ENCODE results near the gene AVEN. TPM values are rescaled to one million over a fixed set of nuclear protein-coding genes. Genes with fewer than 3 reads are reported as not detected.

The AVEN gene
- total RNA-seq, 1 donor, result 34.7 TPM

DNA sequence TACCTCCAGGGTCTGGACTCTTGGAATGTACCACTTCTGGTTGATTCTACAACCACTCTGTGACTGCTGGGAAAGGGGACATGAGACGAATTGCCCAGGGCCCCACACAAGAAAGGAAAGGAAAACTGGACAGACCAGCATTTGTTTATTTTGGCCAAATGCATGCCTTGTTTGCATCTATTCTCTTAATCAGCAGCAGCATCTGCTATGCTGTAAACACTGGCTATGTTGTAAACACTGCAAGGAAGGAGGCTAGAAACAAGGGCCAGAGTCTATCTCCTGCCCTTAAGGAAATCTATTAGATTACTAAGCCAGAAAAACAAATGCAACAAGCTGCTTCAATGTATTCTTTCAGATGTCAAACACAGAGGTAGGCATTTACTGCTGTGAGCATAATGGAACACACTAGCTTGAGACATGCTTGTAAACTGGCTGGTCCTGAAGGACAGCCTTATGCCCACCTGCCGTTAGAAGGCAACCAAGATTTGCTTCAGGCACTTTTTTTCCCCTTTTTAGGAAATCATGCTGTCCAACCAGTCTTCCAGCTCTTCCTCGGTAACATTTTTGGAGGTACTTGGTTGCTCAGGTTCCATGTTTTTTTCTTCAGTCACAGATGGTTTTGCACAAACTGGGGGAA, 172.8 kb downstream of the AVEN start:
- H3K36me3 ChIP-seq (ENCODE audit: insufficient read depth, low read length), result peaks cover 5% of the 10 kb centered on the region
- no peaks in the 10 kb centered on the region for H4K20me1 ChIP-seq (ENCODE audit: insufficient read depth, low read length)
- H3K79me2 ChIP-seq (ENCODE audit: insufficient read depth, low read length), result no peaks in the 10 kb centered on the region
- no peaks in the 10 kb centered on the region for H3K9me3 ChIP-seq (ENCODE audit: low read depth, low read length)
- H3K27me3 ChIP-seq (ENCODE audit: insufficient read depth, low read length), result no peaks in the 10 kb centered on the region
- TF ChIP-seq, protein P1, sequence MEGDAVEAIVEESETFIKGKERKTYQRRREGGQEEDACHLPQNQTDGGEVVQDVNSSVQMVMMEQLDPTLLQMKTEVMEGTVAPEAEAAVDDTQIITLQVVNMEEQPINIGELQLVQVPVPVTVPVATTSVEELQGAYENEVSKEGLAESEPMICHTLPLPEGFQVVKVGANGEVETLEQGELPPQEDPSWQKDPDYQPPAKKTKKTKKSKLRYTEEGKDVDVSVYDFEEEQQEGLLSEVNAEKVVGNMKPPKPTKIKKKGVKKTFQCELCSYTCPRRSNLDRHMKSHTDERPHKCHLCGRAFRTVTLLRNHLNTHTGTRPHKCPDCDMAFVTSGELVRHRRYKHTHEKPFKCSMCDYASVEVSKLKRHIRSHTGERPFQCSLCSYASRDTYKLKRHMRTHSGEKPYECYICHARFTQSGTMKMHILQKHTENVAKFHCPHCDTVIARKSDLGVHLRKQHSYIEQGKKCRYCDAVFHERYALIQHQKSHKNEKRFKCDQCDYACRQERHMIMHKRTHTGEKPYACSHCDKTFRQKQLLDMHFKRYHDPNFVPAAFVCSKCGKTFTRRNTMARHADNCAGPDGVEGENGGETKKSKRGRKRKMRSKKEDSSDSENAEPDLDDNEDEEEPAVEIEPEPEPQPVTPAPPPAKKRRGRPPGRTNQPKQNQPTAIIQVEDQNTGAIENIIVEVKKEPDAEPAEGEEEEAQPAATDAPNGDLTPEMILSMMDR (IDR thresholded peaks at IDR 0.05; ENCODE audit: extremely low read depth, low read depth, low read length), result no peak
- H3K4me1 ChIP-seq (ENCODE audit: insufficient read depth, low read length), result peaks cover 9% of the 10 kb centered on the region
- no peak overlapping the region for H2AFZ ChIP-seq (ENCODE audit: low read length)
- H3K27ac ChIP-seq (ENCODE audit: low read depth, low read length), result no peak overlapping the region
- H3K4me2 ChIP-seq (ENCODE audit: insufficient read depth, low read length), result no peak overlapping the region
- H3K4me3 ChIP-seq (ENCODE audit: insufficient read depth, low read length), result no peak overlapping the region
- no peak for DNase-seq (ENCODE audit: insufficient read length, low spot score, missing footprints)

DNA sequence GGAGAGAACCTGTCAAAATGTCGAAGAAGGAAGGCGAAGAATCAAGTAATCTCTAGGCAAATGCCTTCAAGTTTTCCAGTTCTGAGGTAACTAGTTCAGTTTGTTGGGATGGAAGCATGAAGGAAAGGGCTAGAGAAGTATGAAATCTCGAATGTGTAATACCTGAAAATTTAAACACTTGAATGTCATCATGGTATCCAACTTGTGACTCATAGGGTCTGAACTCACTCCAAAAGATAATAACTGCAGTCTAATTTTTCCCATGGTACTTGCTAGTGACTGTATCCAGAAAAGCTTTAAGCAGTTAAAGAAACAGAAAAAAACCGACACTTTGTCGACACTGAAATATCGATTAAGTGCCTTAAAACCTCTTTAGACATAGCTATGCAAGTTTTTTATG, 173.6 kb downstream of the AVEN start:
- H3K4me2 ChIP-seq (ENCODE audit: insufficient read depth, low read length), result no peak overlapping the region
- no peak overlapping the region for H3K27ac ChIP-seq (ENCODE audit: low read depth, low read length)
- H2AFZ ChIP-seq (ENCODE audit: low read length), result no peak overlapping the region
- H4K20me1 ChIP-seq (ENCODE audit: insufficient read depth, low read length), result no peaks in the 10 kb centered on the region
- no peaks in the 10 kb centered on the region for H3K27me3 ChIP-seq (ENCODE audit: insufficient read depth, low read length)
- TF ChIP-seq, protein P1 (IDR thresholded peaks at IDR 0.05; ENCODE audit: extremely low read depth, low read depth, low read length), result no peak
- no peaks in the 10 kb centered on the region for H3K79me2 ChIP-seq (ENCODE audit: insufficient read depth, low read length)
- peaks cover 5% of the 10 kb centered on the region for H3K36me3 ChIP-seq (ENCODE audit: insufficient read depth, low read length)
- DNase-seq (ENCODE audit: insufficient read length, low spot score, missing footprints), result no peak
- H3K9me3 ChIP-seq (ENCODE audit: low read depth, low read length), result no peaks in the 10 kb centered on the region
- H3K4me1 ChIP-seq (ENCODE audit: insufficient read depth, low read length), result peaks cover 16% of the 10 kb centered on the region
- H3K4me3 ChIP-seq (ENCODE audit: insufficient read depth, low read length), result no peak overlapping the region

DNA sequence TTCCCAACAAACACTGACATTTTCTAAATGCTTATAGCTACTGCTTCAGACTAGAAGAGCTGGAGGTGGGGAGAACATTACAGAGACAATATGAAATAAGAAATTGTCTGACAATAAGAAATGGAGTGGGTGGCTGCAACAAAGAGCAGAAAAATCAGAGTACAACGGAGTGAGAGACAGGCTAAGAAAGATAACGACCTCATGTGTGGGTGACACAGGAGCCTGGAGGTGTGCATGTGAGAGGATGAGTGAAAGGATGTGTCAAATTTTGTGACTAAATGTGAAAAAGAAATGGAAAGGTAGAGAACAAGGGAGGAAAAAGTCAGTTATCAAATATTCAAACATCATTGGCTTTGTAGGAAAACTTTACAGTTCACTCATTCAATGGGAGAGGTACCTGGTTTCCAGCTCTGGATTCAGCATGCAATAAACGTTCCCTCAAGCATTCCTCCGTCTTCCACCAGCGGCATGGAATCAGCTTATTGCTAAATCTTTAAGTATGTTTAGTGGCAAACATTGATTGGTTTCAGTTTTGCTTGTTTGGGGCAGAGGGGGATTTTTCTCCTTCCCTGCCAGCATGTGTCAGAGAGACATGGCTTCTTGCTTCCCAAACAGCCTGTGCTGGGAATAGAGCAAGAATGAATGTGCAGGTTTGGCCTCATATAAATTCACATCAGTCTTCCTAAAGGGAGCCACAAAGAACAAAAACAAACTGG, 174.5 kb downstream of the AVEN start:
- Histone ChIP-seq H3K27me3 (ENCODE audit: insufficient read depth, low read length) (no peaks in the 10 kb centered on the region), H2AFZ (ENCODE audit: low read length) (no peak overlapping the region), H3K4me3 (ENCODE audit: insufficient read depth, low read length) (no peak overlapping the region), H3K27ac (ENCODE audit: low read depth, low read length) (no peak overlapping the region), H3K36me3 (ENCODE audit: insufficient read depth, low read length) (peaks cover 5% of the 10 kb centered on the region), H3K79me2 (ENCODE audit: insufficient read depth, low read length) (no peaks in the 10 kb centered on the region), H3K9me3 (ENCODE audit: low read depth, low read length) (no peaks in the 10 kb centered on the region), H4K20me1 (ENCODE audit: insufficient read depth, low read length) (no peaks in the 10 kb centered on the region), H3K4me1 (ENCODE audit: insufficient read depth, low read length) (peaks cover 16% of the 10 kb centered on the region), H3K4me2 (ENCODE audit: insufficient read depth, low read length) (no peak overlapping the region)
- DNase-seq (ENCODE audit: insufficient read length, low spot score, missing footprints), result no peak
- TF ChIP-seq, protein P1 (IDR thresholded peaks at IDR 0.05; ENCODE audit: extremely low read depth, low read depth, low read length), result no peak

DNA sequence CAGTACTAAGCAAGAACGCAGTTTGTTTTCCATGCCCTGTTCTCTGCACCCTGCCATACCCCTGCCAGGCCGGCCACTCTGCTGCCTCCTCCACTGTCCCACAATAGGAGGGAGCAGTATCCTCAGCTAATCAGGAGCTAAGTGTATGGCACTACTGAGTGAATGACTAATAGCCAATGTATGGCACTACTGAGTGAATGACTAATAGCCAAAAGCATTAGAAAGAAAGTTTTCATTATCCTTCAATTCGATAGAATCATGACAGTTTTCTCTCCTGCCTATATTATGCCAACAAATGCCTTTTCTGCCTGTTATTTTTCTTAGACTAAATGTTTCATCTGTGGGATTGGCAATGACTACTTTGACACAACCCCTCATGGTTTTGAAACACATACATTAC, 178.2 kb downstream of the AVEN start:
- H3K27me3 ChIP-seq (ENCODE audit: insufficient read depth, low read length), result no peaks in the 10 kb centered on the region
- no peak overlapping the region for H3K4me3 ChIP-seq (ENCODE audit: insufficient read depth, low read length)
- DNase-seq (ENCODE audit: insufficient read length, low spot score, missing footprints), result peak; percentile 80
- H3K4me2 ChIP-seq (ENCODE audit: insufficient read depth, low read length), result peak overlapping the region; percentile 8
- no peaks in the 10 kb centered on the region for H3K36me3 ChIP-seq (ENCODE audit: insufficient read depth, low read length)
- no peak overlapping the region for H3K27ac ChIP-seq (ENCODE audit: low read depth, low read length)
- no peak overlapping the region for H2AFZ ChIP-seq (ENCODE audit: low read length)
- peaks cover 13% of the 10 kb centered on the region for H3K4me1 ChIP-seq (ENCODE audit: insufficient read depth, low read length)
- TF ChIP-seq, protein P1 (IDR thresholded peaks at IDR 0.05; ENCODE audit: extremely low read depth, low read depth, low read length), result no peak
- no peaks in the 10 kb centered on the region for H3K9me3 ChIP-seq (ENCODE audit: low read depth, low read length)
- H3K79me2 ChIP-seq (ENCODE audit: insufficient read depth, low read length), result no peaks in the 10 kb centered on the region
- no peaks in the 10 kb centered on the region for H4K20me1 ChIP-seq (ENCODE audit: insufficient read depth, low read length)
